GM10266 (cell line): Measurements from ENCODE around the gene RIC8A.
A peak's percentile ranks its signal among the peaks of the same experiment; 100 is the strongest.

Source experiments
- DNase-seq: peaks from one replicate; pipeline ENCODE4 v3.0.0; 2012; ENCODE audit errors: extremely low spot score
- TF ChIP-seq, protein P1 (sequence below): IDR thresholded peaks from 2 replicates; pipeline ENCODE4 v1.5.1; 2012; ENCODE audit warnings: mild to moderate bottlenecking, low read depth; ENCODE audit not compliant: control insufficient read depth, insufficient read depth; ENCODE audit errors: missing control alignments

RIC8A gene

GRCh38 chr11:203056-203944 is 4.2 kb upstream of the RIC8A start:
- TF ChIP-seq, protein P1, sequence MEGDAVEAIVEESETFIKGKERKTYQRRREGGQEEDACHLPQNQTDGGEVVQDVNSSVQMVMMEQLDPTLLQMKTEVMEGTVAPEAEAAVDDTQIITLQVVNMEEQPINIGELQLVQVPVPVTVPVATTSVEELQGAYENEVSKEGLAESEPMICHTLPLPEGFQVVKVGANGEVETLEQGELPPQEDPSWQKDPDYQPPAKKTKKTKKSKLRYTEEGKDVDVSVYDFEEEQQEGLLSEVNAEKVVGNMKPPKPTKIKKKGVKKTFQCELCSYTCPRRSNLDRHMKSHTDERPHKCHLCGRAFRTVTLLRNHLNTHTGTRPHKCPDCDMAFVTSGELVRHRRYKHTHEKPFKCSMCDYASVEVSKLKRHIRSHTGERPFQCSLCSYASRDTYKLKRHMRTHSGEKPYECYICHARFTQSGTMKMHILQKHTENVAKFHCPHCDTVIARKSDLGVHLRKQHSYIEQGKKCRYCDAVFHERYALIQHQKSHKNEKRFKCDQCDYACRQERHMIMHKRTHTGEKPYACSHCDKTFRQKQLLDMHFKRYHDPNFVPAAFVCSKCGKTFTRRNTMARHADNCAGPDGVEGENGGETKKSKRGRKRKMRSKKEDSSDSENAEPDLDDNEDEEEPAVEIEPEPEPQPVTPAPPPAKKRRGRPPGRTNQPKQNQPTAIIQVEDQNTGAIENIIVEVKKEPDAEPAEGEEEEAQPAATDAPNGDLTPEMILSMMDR = no peak

GRCh38 chr11:203945-204586 is 3.4 kb upstream of the RIC8A start:
- TF ChIP-seq, protein P1 = no peak
- DNase-seq = no peak

More at GRCh38 chr11:203056-203944, 4.2 kb upstream of the RIC8A start:
- DNase-seq = no peak

DNA sequence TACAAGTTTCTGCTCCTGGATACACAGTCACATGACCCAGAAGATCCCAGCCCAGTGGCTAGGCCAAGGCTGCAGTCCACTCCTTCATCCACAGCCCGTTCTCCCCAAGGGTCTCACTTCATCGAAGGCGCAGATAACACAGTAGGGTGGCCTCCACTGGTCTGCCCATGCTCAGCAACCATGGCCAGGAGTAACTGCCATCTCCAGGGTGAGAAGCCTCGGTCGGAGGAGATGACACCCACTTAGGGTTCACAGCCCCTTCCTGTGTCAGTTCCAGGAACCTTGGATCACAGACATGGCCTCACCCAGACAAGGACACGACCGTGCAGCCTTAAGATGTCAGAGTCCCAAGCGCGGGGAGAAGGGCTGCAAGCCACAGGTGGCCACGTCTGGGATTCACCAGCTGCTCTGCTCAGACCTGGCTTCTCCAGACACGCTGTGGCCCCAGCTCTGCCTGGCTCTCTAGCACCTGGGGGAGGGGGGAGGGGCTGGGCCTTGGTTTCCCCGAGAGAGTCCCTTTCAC is 2.9 kb upstream of the RIC8A start:
- TF ChIP-seq, protein P1 = no peak
- no peak for DNase-seq

- DNase-seq = no peak
- TF ChIP-seq, protein P1 = no peak
Measured at GRCh38 chr11:205221-206001, 2.1 kb upstream of the RIC8A start.

DNA sequence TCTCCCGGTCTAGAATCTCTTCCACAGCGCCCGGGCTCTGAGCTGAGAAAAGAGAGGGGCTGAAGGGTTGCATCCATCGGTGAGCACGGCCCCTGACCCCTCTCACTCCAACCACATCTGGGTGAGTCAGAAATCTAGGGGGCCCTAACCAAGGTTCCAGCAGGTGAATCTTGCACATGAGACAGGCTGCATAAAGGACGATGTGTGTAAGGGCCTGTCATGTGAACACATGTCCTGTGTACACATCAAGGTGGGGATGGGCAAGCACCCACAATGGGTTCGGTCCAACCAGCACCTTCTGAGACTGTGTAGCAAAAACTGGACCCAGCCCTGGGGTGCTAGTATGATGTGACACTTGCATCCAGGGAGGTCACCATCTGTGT is 1.5 kb upstream of the RIC8A start:
- TF ChIP-seq, protein P1 = no peak
- no peak for DNase-seq

- TF ChIP-seq, protein P1 = no peak
- peak; percentile 44 for DNase-seq
Measured at GRCh38 chr11:206526-207207, 841 bp upstream of the RIC8A start.
